Esophagus mucosa (tissue), 1 donor: ENCODE results near the gene CD99. TPM values are rescaled to one million over a fixed set of nuclear protein-coding genes. Genes with fewer than 3 reads are reported as not detected.
"Not testable (repeated sequence)": the region's sequence is repeated elsewhere in the genome, so short reads cannot be mapped to it uniquely, and the experiment has no call there.

ENCODE experiments used
- ATAC-seq: fragments of 200-7000 bp; cut with Tn5 transposase; one replicate; pipeline ENCODE4 v1.9.1; 2020
- total RNA-seq: library from RNA; stranded (reverse); gene quantifications from one replicate; pipeline ENCODE4 v1.2.4, GENCODE V29; 2023
- donor health status: DM: yes; HTN: yes; CAD: no.

CD99 gene
- total RNA-seq, 1 donor from 2014 or later, result 100 TPM

DNA sequence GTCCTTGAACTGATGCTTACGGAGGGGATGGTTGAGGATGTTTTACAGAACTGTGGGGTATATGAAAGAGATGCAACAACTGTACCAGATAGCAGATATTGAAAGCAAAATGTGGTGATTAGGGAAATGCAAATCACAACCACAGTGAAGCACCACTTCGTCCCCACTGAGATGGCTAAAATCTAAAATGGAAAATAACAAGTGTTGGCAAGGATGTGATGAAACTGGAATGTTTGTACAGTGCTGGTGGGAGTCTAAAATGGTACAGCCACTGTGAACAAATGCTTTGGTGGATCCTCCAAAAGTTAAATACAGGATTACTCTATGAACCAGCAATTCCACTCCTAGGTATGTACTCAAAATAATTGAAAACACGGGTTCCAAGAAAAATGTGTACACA lies 83.7 kb downstream of the CD99 start:
- no peak for ATAC-seq

DNA sequence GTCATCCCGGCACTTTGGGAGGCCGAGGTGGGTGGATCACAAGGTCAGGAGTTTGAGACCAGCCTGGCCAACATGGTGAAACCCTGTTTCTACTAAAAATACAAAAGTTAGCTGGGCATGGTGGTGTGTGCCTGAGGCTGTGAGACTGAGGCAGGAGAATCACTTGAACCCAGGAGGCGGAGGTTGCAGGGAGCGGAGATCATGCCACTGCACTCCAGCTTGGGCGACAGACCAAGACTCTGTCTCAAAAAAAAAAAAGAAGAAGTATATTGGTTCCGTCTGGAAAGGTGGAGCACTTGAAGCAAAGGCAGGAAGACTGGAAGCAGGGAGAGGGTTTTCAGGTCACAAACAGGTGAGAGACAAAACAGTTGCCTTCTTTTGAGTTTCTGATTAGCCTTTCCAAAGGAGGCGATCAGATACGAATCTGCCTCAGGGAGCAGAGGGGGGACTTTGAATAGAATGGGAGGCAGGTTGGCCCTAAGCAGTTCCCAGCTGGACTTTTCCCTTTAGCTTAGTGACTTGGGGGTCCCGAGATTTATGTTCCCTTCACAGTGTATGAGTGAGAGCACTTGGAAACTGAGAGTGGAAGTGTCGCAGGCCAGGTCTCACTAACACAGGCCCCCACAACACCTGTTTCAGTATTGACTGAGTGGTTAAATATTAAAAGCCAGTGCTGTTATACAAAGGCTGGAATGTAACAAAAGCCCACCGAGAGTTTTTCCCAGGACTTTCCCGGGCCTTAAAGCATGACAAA lies 89.6 kb downstream of the CD99 start:
- ATAC-seq, result not testable (repeated sequence)

DNA sequence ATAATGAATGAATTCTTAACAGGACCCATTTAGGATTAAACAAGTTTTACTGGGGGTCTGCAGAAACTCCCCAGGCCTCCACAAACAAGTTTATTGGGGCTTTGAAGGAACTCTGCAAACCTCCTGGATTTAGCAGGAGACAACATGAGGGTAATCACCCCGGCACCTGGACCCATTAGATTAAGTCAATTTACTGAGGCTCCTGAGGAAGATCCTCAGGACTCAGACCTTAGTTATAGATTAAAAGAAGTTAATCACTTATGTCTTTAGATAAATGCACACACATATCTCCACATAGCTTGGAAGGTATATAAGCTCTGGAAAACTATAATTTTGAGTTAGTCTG lies 90.1 kb downstream of the CD99 start:
- no peak for ATAC-seq

DNA sequence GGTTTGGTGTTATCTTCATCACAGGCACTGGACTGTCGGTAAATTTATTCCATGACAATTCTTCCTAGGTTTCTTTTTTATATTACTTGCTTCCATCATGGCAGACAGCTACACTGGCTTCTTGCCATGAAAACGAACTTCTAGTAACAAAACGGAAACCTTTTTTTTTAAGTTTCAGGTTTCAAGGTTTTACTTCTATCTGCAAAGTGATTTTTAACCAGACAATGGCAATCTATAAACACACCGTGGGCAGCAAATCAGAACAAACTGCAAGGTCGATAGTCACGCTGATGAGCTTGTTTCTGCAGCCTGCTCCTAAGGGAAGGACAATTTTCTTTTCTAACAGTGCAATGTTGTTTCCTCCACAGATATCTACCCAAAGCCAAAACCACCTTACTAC lies 90.6 kb downstream of the CD99 start:
- no peak for ATAC-seq

DNA sequence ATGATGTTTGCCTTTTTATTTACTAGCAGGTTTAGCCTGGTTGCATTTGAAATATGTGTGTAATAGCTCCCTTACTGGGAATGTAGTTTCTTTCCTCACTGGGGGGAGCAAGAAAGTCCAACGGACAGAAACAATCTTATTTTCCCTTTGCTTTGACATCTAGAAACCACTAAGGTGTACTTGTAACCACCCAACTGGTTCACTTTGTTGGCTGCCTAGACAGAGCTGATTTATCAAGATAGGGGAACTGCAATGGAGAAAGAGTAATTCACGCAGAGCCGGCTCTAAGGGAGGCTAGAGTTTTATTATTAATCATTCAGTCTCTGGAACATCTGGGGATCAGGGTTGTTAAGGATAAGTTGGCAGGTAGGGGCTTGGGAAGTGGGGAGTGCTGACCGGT lies 91.1 kb downstream of the CD99 start:
- ATAC-seq, result no peak

DNA sequence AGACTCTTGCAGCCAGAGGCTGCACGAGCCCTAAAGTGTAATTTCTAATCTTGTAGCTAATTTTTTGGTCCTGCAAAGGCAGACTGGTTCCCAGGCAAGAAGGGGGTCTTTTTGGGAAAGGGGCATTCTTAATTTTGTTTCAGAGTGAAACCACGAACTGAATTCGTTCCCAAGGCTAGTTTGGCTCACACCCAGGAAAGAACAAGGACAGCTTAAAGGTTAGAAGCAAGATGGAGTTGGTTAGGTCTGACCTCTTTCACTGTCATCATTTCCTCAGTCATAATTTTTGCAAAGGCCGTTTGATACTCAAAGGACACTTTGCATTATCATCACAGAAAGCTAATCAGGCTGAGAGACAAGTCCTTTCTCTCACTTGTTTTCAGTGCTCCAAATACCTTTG lies 91.7 kb downstream of the CD99 start:
- ATAC-seq, result no peak

DNA sequence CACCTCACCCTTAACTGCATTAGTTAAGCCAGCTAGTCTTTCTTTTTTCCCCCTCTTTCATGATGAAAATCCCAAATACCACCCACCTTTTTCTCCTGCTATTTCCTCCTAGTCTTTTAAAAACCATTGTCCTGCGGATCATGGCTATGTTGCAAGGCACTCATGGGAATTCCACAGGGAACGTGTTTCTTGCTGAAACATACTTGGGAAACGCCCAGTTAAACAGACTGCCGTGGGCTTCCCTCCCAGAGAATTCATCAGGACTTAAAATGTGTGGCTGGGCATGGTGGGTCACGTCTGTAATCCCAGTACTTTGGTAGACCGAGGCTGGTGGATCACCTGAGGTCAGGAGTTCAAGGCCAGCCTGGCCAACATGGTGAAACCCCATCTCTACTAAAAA lies 92.9 kb downstream of the CD99 start:
- no peak for ATAC-seq

DNA sequence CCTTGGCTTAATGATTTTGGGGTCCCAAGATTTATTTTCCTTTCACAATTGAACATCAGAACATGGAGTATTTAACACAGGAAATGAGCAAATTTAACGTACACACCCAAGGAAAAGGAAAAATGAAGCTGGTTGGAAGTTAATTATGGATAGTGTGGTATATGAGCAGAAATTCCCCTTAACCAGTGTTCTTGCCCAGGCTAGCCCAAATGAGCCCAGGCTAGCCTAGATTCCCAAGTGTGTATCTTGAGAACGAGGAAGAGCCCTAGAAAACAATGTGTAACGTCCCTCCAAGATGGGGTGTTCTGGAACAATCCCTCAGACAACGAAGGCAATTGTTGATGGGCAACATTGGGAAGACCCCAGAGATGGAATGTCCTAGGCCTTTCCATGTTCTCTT lies 94.4 kb downstream of the CD99 start:
- ATAC-seq, result no peak

DNA sequence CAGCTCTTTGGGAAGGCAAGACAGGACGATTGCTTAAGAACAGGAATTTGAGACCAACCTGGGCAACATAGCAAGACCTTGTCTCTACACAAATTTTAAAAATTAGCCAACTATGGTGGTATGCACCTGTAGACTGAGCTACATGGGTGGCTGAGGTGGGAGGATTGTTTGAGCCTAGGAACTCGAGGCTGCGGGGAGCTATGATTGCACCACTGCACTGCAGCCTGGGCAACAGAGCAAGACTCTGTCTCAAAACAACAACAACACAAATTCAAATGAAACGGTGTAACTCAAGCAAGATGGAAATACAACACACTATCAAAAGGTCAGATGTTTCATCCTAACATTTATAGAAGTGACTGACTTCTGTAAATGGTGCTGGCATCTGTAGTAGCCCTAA lies 97.9 kb downstream of the CD99 start:
- ATAC-seq, result no peak

DNA sequence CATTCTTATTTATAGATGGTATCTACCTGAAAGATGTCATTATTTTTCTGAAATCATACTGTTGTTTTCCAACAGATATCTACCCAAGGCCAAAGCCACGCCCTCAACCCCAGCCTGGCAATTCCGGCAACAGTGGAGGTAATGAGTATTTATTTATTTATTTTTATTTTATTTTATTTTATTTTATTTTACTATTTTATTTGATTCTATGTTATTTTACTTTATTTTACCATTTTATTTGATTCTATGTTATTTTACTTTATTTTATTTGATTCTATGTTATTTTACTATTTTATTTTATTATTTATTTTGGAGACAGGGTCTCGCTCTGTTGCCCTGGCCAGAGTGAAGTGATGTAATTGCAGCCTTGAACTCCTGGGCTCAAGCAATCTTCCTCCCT lies 98.5 kb downstream of the CD99 start:
- ATAC-seq, result no peak

Other genes with a start within 250 kb of the CD99 start
- gene DHRSX, start 190.3 kb upstream of the CD99 start, total RNA-seq, result 9.7 TPM
- gene ZBED1, start 190.3 kb upstream of the CD99 start, total RNA-seq, result 16.0 TPM
- 14.2 TPM for gene XG, start 60.7 kb downstream of the CD99 start, total RNA-seq
- 0.52 TPM for gene GYG2, start 137.6 kb downstream of the CD99 start, total RNA-seq
- gene ARSD, start 238.0 kb downstream of the CD99 start, total RNA-seq, result 33.3 TPM